HG03460 (cell line): ENCODE data around the gene CNNM4.

ENCODE experiments used
- ATAC-seq: cut with Tn5 transposase; IDR thresholded peaks from one replicate; pipeline ENCODE4 v1.9.1; 2021; ENCODE audit not compliant: unreplicated experiment

Gene CNNM4

GRCh38 chr2:96831679-96832078, 71.0 kb downstream of the CNNM4 start:
- ATAC-seq: no peak

GRCh38 chr2:96832408-96832753, 71.7 kb downstream of the CNNM4 start:
- no peak for ATAC-seq

- ATAC-seq: no peak
Measured at GRCh38 chr2:96832754-96833507, 72.2 kb downstream of the CNNM4 start.

- ATAC-seq: no peak
Measured at GRCh38 chr2:96835830-96836229, 75.1 kb downstream of the CNNM4 start.

- no peak for ATAC-seq
Measured at GRCh38 chr2:96837575-96837974, 76.9 kb downstream of the CNNM4 start.

GRCh38 chr2:96838345-96839292, 77.9 kb downstream of the CNNM4 start:
- ATAC-seq: no peak

- peak; percentile 71 for ATAC-seq
Measured at GRCh38 chr2:96839293-96839874, 78.7 kb downstream of the CNNM4 start.

- ATAC-seq: no peak
Measured at GRCh38 chr2:96839875-96840850, 79.5 kb downstream of the CNNM4 start.

GRCh38 chr2:96841701-96842495, 81.2 kb downstream of the CNNM4 start:
- ATAC-seq: no peak

- no peak for ATAC-seq
Measured at GRCh38 chr2:96842600-96842999, 81.9 kb downstream of the CNNM4 start.

GRCh38 chr2:96843538-96844268, 83.0 kb downstream of the CNNM4 start, which contains the start of gene ANKRD23:
ANKRD23 (minus strand) TSS chr2:96844021; CDS start chr2:96843992, 29 bp downstream.
- no peak for ATAC-seq

GRCh38 chr2:96844405-96844808, 83.7 kb downstream of the CNNM4 start:
- ATAC-seq: no peak

GRCh38 chr2:96846825-96847224, 86.1 kb downstream of the CNNM4 start:
- no peak for ATAC-seq

GRCh38 chr2:96847586-96847985, 86.9 kb downstream of the CNNM4 start:
- ATAC-seq: no peak

GRCh38 chr2:96848264-96848663, 87.6 kb downstream of the CNNM4 start:
- ATAC-seq: no peak

GRCh38 chr2:96852667-96853066, 92.0 kb downstream of the CNNM4 start:
- no peak for ATAC-seq

GRCh38 chr2:96853321-96853720, 92.6 kb downstream of the CNNM4 start:
- ATAC-seq: no peak

- peak; percentile 21 for ATAC-seq
Measured at GRCh38 chr2:96856776-96857666, 96.3 kb downstream of the CNNM4 start.
